Thyroid gland (tissue), 4 donors: ENCODE data around the gene TXLNB.

ENCODE experiments used
- POLR2A ChIP-seq, 2 donors: fragments of 450-650 bp; IDR thresholded peaks; one replicate each; pipeline ENCODE4 v1.6.1; 2017; ENCODE audit warnings: antibody characterized with exemption in 2 of 2, mild to moderate bottlenecking in 2 of 2, moderate library complexity in 1 of 2
- TF ChIP-seq, protein P1 (sequence below), 6 experiments: fragments of 200-600 bp in 3 of 6; fragments of 450-650 bp in 3 of 6; sonication (generic) in 3 of 6; IDR thresholded peaks; one replicate each; pipeline ENCODE4 v1.5.1; 2016 to 2019; ENCODE audit warnings: antibody characterized with exemption in 6 of 6, mild to moderate bottlenecking in 2 of 6, inconsistent platforms in 1 of 6, moderate library complexity in 1 of 6

DNA sequence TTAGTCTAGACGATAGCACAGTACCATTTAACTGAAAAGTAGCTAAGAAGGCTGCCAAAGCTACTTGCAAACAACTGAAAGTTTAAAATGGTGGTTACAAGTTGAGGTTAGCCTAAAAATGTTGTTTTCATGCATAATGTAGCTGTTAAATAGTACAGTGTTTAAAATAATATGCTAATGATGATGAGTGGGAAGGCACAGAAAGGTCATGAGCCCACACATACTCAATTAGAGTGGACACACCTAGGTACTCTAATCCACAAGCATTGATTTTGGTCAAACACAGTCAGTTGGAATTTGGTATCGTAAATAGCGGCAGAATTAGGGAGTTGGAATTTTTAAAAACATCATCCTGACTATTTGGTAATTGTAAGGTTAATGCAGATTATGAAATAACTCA, 7.0 kb downstream of the TXLNB start:
- TF ChIP-seq, protein P1, sequence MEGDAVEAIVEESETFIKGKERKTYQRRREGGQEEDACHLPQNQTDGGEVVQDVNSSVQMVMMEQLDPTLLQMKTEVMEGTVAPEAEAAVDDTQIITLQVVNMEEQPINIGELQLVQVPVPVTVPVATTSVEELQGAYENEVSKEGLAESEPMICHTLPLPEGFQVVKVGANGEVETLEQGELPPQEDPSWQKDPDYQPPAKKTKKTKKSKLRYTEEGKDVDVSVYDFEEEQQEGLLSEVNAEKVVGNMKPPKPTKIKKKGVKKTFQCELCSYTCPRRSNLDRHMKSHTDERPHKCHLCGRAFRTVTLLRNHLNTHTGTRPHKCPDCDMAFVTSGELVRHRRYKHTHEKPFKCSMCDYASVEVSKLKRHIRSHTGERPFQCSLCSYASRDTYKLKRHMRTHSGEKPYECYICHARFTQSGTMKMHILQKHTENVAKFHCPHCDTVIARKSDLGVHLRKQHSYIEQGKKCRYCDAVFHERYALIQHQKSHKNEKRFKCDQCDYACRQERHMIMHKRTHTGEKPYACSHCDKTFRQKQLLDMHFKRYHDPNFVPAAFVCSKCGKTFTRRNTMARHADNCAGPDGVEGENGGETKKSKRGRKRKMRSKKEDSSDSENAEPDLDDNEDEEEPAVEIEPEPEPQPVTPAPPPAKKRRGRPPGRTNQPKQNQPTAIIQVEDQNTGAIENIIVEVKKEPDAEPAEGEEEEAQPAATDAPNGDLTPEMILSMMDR (IDR thresholded peaks at IDR 0.05) = no peak
- TF ChIP-seq POLR2A (IDR thresholded peaks at IDR 0.05) = no peak
